Left lung (tissue), 10 donors: Measurements from ENCODE around the gene BTBD18. TPM values are rescaled to one million over a fixed set of nuclear protein-coding genes. Genes with fewer than 3 reads are reported as not detected.
"Not testable (repeated sequence)": the region's sequence is repeated elsewhere in the genome, so short reads cannot be mapped to it uniquely, and the experiment has no call there.

ENCODE experiments used
- ATAC-seq: fragments of 200-7000 bp; cut with Tn5 transposase; one replicate; pipeline ENCODE4 v1.9.1; 2020; ENCODE audit warnings: moderate library complexity
- DNase-seq, 4 donors: peaks; one replicate each; pipeline ENCODE4 v3.0.0-alpha.2; 2013 to 2020
- H3K27ac ChIP-seq, 2 donors: fragments of 200-600 bp; sonication (generic) in 1 of 2; one replicate each; pipeline versions ENCODE4 v1.5.0 to v1.8.0; 2020 to 2021
- H3K27me3 ChIP-seq, 2 donors: fragments of 200-600 bp; sonication (generic) in 1 of 2; one replicate each; pipeline versions ENCODE4 v1.5.0 to v1.8.0; 2020 to 2021
- H3K36me3 ChIP-seq, 2 donors: fragments of 200-600 bp; sonication (generic) in 1 of 2; one replicate each; pipeline versions ENCODE4 v1.5.0 to v1.8.0; 2020 to 2021
- H3K4me1 ChIP-seq, 2 donors: fragments of 200-600 bp; one replicate each; pipeline ENCODE4 v1.8.0; 2021
- H3K4me3 ChIP-seq, 2 donors: fragments of 200-600 bp; sonication (generic) in 1 of 2; one replicate each; pipeline versions ENCODE4 v1.5.0 to v1.8.0; 2020 to 2021; ENCODE audit warnings: mild to moderate bottlenecking in 1 of 2
- H3K9me3 ChIP-seq, 2 donors: fragments of 200-600 bp; sonication (generic) in 1 of 2; one replicate each; pipeline versions ENCODE4 v1.5.0 to v1.8.0; 2020 to 2021
- intact Hi-C, 2 donors: fragments of 100-400 bp; cut with DNase I; formaldehyde crosslinking; loops; one replicate each; pipeline versions ENCODE4 v1.11.2 to v1.14.2; 2022
- polyA plus RNA-seq, 6 donors: library from polyadenylated mRNA; unstranded; fragments of 120-200 nt; gene quantifications; one replicate each; pipeline ENCODE4 v1.2.1, GENCODE V29; 2013; ENCODE audit not compliant: insufficient read length in 6 of 6
- total RNA-seq, 2 donors: library from RNA; stranded (reverse); fragmentation: NEBNext Ultra II Directional; extraction: Animal tissue kit (Norgen Biotek cat#: 25700); gene quantifications; one replicate each; pipeline ENCODE4 v1.2.1, GENCODE V29; 2021
- TF ChIP-seq, protein P1 (sequence below), 2 donors: fragments of 200-600 bp; sonication (generic) in 1 of 2; IDR thresholded peaks; one replicate each; pipeline versions ENCODE4 v1.5.0 to v1.8.0; 2021; ENCODE audit warnings: antibody characterized with exemption in 2 of 2
- donor health status: DM: no; HTN: yes; CAD: no.
- donor health status: DM: no; HTN: no; CAD: no.

The BTBD18 gene
- total and polyA plus RNA-seq, 8 donors: 0.21 to 0.56 (median 0.31) TPM; not detected in 2

DNA sequence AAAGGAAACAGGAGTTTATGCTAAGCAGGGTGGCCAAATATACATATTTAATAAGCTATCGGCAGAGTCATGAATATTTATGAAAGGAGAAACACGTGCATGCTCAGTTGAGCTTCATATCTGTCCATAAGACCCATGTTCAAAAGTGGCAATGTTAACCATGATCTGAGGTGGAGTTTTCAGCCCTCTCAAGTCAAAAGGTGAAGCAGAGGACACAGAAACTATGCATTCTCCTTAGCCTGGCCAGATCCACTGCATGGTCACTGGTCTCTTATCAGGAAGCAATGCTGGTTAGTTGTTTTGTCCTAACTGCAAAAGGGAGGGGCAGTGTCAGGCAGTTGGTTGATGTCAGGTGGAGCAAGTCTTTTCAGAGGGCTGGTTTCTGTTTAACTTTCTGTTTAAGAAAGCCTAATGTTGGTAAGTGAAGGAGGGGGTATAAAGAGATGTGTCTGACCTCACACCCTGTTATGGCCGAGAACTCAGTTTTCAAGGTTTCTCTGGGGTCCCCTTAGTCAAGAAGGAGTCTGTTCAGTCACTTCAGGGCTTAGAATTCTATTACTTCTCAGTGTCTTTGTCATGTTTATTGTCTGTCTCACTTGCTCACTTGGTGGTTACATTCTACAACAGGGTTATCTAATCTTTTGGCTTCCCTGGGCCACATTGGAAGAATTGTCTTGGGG, 15.9 kb downstream of the BTBD18 start:
- DNase-seq (no peak), ATAC-seq (no peak)
- intact Hi-C loops: no loop called here
- no peaks in the 10 kb centered on the region for H3K9me3 ChIP-seq
- H3K4me1 ChIP-seq: peaks cover 0 to 9% of the 10 kb centered on the region in 2 donors
- H3K27me3 ChIP-seq: no peaks in the 10 kb centered on the region
- H3K27ac ChIP-seq: no peak overlapping the region
- H3K36me3 ChIP-seq: peaks cover 0 to 51% of the 10 kb centered on the region in 2 donors
- TF ChIP-seq, protein P1, sequence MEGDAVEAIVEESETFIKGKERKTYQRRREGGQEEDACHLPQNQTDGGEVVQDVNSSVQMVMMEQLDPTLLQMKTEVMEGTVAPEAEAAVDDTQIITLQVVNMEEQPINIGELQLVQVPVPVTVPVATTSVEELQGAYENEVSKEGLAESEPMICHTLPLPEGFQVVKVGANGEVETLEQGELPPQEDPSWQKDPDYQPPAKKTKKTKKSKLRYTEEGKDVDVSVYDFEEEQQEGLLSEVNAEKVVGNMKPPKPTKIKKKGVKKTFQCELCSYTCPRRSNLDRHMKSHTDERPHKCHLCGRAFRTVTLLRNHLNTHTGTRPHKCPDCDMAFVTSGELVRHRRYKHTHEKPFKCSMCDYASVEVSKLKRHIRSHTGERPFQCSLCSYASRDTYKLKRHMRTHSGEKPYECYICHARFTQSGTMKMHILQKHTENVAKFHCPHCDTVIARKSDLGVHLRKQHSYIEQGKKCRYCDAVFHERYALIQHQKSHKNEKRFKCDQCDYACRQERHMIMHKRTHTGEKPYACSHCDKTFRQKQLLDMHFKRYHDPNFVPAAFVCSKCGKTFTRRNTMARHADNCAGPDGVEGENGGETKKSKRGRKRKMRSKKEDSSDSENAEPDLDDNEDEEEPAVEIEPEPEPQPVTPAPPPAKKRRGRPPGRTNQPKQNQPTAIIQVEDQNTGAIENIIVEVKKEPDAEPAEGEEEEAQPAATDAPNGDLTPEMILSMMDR (IDR thresholded peaks at IDR 0.05): no peak
- H3K4me3 ChIP-seq: no peak overlapping the region

DNA sequence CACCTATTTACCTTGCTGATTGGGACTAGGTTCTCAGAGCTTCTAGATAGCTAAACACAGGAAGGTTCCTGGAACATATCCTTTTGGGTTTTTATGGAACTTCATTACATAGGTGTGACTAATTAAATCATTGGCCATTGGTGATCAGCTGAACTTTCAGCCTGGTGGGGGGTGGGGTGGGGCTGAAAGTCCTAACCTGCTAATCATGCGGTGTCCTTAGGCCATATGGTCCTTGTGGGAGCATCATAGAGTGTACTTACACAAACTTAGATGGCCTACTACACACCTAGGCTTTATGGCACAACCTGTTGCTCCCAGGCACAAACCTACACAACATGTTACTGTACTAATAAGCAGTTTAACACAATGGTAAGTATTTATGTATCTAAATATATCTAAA, 19.0 kb downstream of the BTBD18 start:
- ATAC-seq: no peak
- H3K36me3 ChIP-seq: peaks cover 0 to 38% of the 10 kb centered on the region in 2 donors
- no peak overlapping the region for H3K4me3 ChIP-seq
- intact Hi-C loops: no loop called here
- no peak for DNase-seq
- H3K27ac ChIP-seq: no peak overlapping the region
- no peaks in the 10 kb centered on the region for H3K27me3 ChIP-seq
- peaks cover 0 to 3% of the 10 kb centered on the region in 2 donors for H3K4me1 ChIP-seq
- TF ChIP-seq, protein P1 (IDR thresholded peaks at IDR 0.05): no peak
- H3K9me3 ChIP-seq: no peaks in the 10 kb centered on the region

DNA sequence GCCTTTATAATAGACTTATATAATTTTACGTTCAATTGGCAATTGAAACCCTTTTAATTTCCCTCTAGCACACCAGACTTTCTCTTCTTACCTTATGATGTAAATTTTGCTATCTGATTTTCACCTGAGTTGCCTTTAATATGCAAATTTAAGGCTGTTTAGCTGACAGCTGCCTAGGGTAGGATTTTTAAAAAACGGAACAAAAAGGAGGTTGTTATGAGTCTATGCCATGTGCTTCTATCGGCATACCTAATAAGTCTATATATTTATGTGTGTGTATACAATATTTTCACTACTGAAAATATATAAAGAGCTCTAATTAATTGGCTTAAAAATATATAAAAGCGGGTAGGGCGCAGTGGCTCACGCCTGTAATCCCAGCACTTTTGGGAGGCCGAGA, 22.1 kb downstream of the BTBD18 start:
- no peak overlapping the region for H3K27ac ChIP-seq
- peaks cover 0 to 3% of the 10 kb centered on the region in 2 donors for H3K4me1 ChIP-seq
- H3K9me3 ChIP-seq: no peaks in the 10 kb centered on the region
- no peak for ATAC-seq
- no peak overlapping the region for H3K4me3 ChIP-seq
- no peaks in the 10 kb centered on the region for H3K27me3 ChIP-seq
- intact Hi-C loops: no loop called here
- TF ChIP-seq, protein P1 (IDR thresholded peaks at IDR 0.05): no peak
- H3K36me3 ChIP-seq: peaks cover 0 to 12% of the 10 kb centered on the region in 2 donors
- no peak for DNase-seq

DNA sequence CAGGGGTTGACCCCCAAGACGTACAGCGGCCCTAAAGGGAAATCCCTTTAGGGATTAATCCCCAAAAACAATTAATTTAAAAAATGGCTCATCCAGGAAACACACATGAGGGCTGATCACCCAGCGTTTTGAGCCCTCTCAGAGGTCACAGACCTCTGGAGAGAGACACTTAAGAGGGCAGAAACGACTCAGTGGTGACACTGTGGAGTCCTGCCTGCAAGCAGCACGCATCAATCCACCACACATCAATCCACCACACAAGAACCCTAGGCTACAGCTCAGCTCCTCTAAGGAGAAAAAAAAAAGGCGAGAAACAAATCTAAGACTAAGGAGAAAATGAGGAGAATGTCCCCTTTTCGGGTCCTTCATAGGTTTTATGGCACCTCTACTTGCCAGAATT, 22.8 kb downstream of the BTBD18 start:
- H3K27ac ChIP-seq: no peak overlapping the region
- intact Hi-C loops: no loop called here
- H3K9me3 ChIP-seq: no peaks in the 10 kb centered on the region
- TF ChIP-seq, protein P1 (IDR thresholded peaks at IDR 0.05): no peak
- no peaks in the 10 kb centered on the region for H3K27me3 ChIP-seq
- ATAC-seq: no peak
- H3K4me1 ChIP-seq: peaks cover 0 to 3% of the 10 kb centered on the region in 2 donors
- no peak for DNase-seq
- peaks cover 0 to 15% of the 10 kb centered on the region in 2 donors for H3K36me3 ChIP-seq
- no peak overlapping the region for H3K4me3 ChIP-seq

DNA sequence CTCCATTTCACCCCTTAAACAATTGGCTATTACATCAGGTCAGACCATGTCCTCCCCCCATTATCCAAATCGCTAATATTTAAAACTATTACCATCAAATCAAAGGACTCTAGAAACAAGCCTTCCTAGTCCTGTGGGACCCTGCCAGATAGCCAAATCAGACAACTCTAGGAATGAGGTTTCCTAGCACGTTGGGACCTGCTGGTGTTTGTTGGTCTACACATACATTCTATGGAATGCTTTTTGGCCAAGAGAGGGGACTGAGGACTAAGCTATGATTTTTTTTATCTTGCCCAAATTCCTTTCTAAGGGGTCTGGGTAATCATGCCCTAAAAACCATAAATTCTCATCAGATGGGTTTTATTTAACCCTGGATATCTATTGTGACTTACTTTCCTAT, 24.4 kb downstream of the BTBD18 start:
- DNase-seq: no peak
- Histone ChIP-seq H3K36me3 (peaks cover 0 to 20% of the 10 kb centered on the region in 2 donors), H3K27ac (no peak overlapping the region), H3K27me3 (no peaks in the 10 kb centered on the region), H3K4me1 (peaks cover 0 to 1% of the 10 kb centered on the region in 2 donors), H3K9me3 (no peaks in the 10 kb centered on the region), H3K4me3 (no peak overlapping the region)
- no peak for ATAC-seq
- TF ChIP-seq, protein P1 (IDR thresholded peaks at IDR 0.05): no peak
- intact Hi-C loops: no loop called here

DNA sequence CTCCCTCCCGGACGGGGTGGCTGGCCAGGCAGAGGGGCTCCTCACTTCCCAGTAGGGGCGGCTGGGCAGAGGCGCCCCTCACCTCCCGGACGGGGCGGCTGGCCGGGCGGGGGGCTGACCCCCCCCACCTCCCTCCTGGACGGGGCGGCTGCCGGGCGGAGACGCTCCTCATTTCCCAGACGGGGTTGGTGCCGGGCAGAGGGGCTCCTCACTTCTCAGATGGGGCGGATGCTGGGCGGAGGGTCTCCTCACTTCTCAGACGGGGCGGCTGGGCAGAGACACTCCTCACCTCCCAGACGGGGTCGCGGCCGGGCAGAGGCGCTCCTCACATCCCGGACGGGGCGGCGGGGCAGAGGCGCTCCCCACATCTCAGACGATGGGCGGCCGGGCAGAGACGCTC, 34.9 kb downstream of the BTBD18 start:
- H3K9me3 ChIP-seq, H3K4me3 ChIP-seq, ATAC-seq, DNase-seq, H3K27me3 ChIP-seq, H3K27ac ChIP-seq, intact Hi-C loops: not testable (repeated sequence)
- Histone ChIP-seq H3K4me1 (peaks cover 14 to 26% of the 10 kb centered on the region in 2 donors), H3K36me3 (peaks cover 0 to 26% of the 10 kb centered on the region in 2 donors)
